GM12872 (cell line): ENCODE data around the gene KCNMA1.

Experiments used
- TF ChIP-seq, protein P1 (sequence below): IDR thresholded peaks from 3 replicates; pipeline ENCODE4 v1.5.1; 2011; ENCODE audit warnings: low read depth, mild to moderate bottlenecking, low read length, moderate library complexity; ENCODE audit not compliant: insufficient read depth

Gene KCNMA1

DNA sequence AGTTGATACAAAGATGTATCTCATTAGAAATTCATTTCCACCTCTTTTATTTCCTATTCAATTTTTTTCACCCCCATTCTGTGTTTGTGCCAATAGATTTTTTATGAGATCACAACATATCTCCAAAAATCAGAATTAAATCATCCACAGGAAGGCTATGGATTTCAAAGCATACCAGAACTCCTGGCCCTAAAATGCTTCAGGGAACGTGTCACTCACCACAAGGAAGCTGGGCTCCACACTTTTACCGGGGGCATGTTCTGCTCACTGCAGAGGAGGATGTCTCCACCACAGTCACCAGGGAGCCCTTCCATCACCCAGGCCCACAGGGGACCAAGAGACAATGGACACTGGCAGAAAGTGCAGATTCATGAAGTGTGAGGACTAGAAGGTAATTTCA, 456.8 kb downstream of the KCNMA1 start:
- TF ChIP-seq, protein P1, sequence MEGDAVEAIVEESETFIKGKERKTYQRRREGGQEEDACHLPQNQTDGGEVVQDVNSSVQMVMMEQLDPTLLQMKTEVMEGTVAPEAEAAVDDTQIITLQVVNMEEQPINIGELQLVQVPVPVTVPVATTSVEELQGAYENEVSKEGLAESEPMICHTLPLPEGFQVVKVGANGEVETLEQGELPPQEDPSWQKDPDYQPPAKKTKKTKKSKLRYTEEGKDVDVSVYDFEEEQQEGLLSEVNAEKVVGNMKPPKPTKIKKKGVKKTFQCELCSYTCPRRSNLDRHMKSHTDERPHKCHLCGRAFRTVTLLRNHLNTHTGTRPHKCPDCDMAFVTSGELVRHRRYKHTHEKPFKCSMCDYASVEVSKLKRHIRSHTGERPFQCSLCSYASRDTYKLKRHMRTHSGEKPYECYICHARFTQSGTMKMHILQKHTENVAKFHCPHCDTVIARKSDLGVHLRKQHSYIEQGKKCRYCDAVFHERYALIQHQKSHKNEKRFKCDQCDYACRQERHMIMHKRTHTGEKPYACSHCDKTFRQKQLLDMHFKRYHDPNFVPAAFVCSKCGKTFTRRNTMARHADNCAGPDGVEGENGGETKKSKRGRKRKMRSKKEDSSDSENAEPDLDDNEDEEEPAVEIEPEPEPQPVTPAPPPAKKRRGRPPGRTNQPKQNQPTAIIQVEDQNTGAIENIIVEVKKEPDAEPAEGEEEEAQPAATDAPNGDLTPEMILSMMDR = no peak

DNA sequence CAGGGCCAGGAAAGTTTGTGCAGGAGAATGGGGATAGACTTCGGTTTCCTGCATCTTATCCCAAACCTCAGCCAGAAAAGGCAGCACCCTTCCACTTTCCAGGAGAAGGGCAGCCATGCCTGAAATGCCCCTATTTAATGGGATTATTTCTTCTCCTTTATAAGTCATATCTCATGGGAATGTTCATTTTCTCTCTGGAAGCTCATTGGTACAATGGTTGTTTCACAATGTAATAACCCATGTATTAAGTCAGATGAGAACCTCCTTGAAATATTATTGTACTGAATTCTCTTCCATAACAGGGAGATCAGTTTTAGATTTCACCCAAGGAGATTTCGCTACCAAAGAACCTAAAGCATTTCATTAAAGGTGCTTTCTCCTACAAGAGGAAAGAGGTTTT, 457.5 kb downstream of the KCNMA1 start:
- TF ChIP-seq, protein P1 = no peak

DNA sequence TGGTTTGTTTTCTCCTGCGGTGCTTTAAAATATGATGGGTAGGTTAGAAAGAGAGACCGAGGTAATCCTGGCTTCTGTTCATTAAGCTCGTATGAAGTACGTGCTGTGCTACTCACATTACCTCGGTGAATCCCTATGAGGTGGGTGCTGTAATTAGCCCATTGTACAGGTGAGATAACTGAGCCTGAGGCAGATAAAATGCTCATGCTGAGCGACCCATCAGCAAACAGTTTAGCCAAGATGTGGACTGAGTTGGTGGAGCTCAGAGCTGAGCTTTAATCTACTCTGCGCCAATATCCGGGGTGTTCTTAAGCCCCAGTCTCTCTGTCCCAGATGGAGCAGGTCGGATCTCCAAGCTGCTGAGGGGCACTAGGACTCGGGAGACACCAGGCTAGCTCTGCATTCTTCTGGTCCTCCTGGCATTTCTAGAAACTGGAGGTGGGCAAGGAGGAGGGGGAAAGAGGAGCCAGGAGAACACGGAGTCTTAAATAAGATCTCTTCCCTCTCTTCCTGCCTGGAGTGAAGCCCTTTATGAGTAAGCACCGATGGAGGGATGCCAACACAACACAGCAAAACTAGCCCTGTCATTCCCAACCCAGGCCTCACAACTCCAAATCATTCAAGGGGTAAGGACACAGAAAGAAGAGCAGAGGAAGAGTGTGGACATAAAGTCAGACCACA, 458.5 kb downstream of the KCNMA1 start:
- TF ChIP-seq, protein P1 = no peak

DNA sequence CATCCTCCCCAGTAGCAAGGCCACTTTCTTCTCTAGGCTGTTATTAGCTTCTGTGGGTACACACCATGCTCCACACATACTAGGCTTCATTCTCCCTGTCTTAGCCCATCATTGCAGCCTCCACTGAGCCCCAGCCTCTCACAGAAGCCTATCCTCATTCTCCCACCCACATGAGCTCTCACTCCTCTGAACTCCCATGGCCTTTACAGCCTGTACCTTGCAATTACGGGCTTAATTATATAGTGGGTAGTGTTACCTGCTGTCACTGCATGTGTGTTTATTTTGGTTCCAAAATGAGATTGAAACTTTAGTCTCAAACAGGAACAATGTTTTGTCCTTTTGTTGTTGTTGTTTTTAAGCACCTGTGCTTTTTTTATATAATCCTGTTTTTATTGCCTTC, 460.0 kb downstream of the KCNMA1 start:
- TF ChIP-seq, protein P1 = no peak

DNA sequence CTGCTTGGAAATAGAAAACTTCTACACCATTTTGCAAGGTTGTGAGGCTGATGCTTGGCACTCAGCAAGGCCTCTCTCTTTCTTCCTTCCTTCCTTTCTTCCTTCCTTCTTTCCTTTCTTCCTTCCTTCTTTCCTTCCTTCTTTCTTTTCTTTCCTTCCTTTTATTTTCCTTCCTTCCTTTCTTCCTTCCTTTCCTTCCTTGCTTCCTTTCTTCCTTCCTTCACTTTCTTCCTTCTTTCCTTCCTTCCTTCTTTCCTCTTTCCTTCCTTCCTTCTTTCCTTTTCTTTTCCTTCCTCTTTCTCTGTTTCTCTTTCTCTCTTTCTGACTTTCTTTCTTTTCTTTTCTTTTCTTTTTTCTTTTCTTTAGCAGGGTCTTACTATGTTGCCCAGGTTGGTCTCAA, 460.4 kb downstream of the KCNMA1 start:
- TF ChIP-seq, protein P1 = no peak

DNA sequence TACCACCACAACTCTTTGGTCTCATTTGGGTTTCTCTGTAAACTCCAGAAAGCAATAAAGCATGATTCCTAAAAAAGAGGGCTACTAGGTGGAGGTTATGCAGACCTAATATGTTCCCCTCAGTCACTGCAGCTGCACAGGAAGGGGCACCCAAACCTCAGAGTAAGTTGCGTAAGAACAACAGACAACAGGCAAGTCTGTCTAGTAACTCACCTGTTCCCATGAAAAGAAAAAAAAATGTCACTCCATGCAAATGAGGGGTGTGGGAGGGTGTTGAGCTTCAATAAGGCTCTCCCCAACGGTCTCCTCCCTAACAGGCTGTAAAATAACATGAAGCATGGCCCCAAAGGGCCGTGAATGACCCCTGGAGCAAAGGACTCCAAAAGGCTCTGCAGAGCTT, 461.4 kb downstream of the KCNMA1 start:
- TF ChIP-seq, protein P1 = no peak

DNA sequence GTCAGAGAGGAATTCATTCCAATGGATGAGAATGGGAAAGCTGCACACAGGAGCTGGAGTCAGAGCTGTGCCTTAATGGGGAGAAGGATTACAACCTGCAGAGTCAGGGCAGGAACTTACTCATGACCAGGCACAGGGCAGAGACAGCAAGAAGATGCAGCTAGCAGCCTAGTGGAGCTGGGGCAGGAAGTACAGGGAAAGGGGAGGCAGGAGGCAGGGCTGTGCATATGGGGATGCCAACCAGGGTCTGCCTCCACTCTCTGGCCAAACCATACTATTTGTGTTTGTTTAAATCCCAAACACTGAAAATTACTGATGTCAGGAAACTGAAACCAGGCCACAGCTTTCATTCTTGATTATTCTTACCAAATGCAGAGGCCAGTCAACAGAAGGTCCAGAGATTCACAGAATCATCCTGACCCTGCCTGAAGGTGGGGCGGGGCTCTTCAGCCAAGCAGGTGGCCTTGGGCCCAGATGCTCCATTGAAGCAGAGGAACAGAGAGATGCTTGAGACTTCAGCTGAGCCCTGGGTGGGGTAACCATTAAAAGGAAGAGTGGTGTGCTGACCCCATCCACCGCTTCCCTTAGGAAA, 461.9 kb downstream of the KCNMA1 start:
- TF ChIP-seq, protein P1 = no peak
